GM06990 (cell line): ENCODE measurements around the gene CHGA.

Source experiments
- DNase-seq: peaks from one replicate; pipeline ENCODE4 v3.0.0-alpha.2; 2011; ENCODE audit not compliant: insufficient read length; ENCODE audit errors: extremely low read depth
- H3K27me3 ChIP-seq: replicated peaks from 2 replicates; pipeline ENCODE4 v1.6.0; 2011; ENCODE audit warnings: low read length; ENCODE audit not compliant: control insufficient read depth, insufficient read depth
- H3K36me3 ChIP-seq: 2 replicates; pipeline ENCODE4 v1.5.1; 2011; ENCODE audit warnings: low read length; ENCODE audit not compliant: control insufficient read depth, insufficient read depth
- H3K4me3 ChIP-seq: replicated peaks from 2 replicates; pipeline ENCODE4 v1.5.1; 2011; ENCODE audit warnings: low read depth, mild to moderate bottlenecking, control low read depth, low read length
- CTCF ChIP-seq: IDR thresholded peaks from 2 replicates; pipeline ENCODE4 v1.5.1; 2011; ENCODE audit warnings: low read length, control low read depth, mild to moderate bottlenecking, inconsistent platforms; ENCODE audit not compliant: insufficient read depth, poor library complexity, severe bottlenecking

Gene CHGA

GRCh38 chr14:92906420-92906819 lies 16.5 kb upstream of the CHGA start:
- Histone ChIP-seq H3K4me3 (no peak overlapping the region), H3K36me3 (no peaks in the 10 kb centered on the region), H3K27me3 (no peaks in the 10 kb centered on the region; the same call in 1 of the 2 replicates)
- no peak for TF ChIP-seq CTCF
- DNase-seq, result no peak

- DNase-seq, result no peak
- TF ChIP-seq CTCF, result no peak
- Histone ChIP-seq H3K4me3 (no peak overlapping the region), H3K27me3 (no peaks in the 10 kb centered on the region; the same call in 1 of the 2 replicates), H3K36me3 (no peaks in the 10 kb centered on the region)
Measured at GRCh38 chr14:92906823-92907222, 16.1 kb upstream of the CHGA start.

- no peaks in the 10 kb centered on the region for H3K36me3 ChIP-seq
- no peaks in the 10 kb centered on the region; the same call in 1 of the 2 replicates for H3K27me3 ChIP-seq
- H3K4me3 ChIP-seq, result no peak overlapping the region
- no peak for DNase-seq
- TF ChIP-seq CTCF, result no peak
Measured at GRCh38 chr14:92907316-92907911, 15.5 kb upstream of the CHGA start.

- H3K36me3 ChIP-seq, result no peaks in the 10 kb centered on the region
- H3K27me3 ChIP-seq, result no peaks in the 10 kb centered on the region; the same call in 1 of the 2 replicates
- no peak overlapping the region for H3K4me3 ChIP-seq
- no peak for TF ChIP-seq CTCF
- no peak for DNase-seq
Measured at GRCh38 chr14:92914087-92914656, 8.8 kb upstream of the CHGA start.

GRCh38 chr14:92916201-92916600 lies 6.7 kb upstream of the CHGA start:
- H3K4me3 ChIP-seq, result no peak overlapping the region
- no peaks in the 10 kb centered on the region for H3K36me3 ChIP-seq
- TF ChIP-seq CTCF, result no peak
- DNase-seq, result no peak
- no peaks in the 10 kb centered on the region; the same call in 1 of the 2 replicates for H3K27me3 ChIP-seq
